ENCODE results near the gene NPC1.

Gene NPC1

GRCh38 chr18:23550898-23551297, 35.4 kb downstream of the NPC1 start:
- no peak for DNase-seq (ENCODE audit: low read depth in 4 of 4, low spot score in 1 of 4)

GRCh38 chr18:23548719-23549118, 37.6 kb downstream of the NPC1 start:
- no peak for DNase-seq (ENCODE audit: low read depth in 4 of 4, low spot score in 1 of 4)

- DNase-seq (ENCODE audit: low read depth in 4 of 4, low spot score in 1 of 4) = no peak
Observed at GRCh38 chr18:23548275-23548674, 38.0 kb downstream of the NPC1 start.

- no peak for DNase-seq (ENCODE audit: low read depth in 4 of 4, low spot score in 1 of 4)
Observed at GRCh38 chr18:23547846-23548245, 38.5 kb downstream of the NPC1 start.

GRCh38 chr18:23547306-23547705, 39.0 kb downstream of the NPC1 start:
- DNase-seq (ENCODE audit: low read depth in 4 of 4, low spot score in 1 of 4) = no peak

- DNase-seq (ENCODE audit: low read depth in 4 of 4, low spot score in 1 of 4) = no peak
Observed at GRCh38 chr18:23545247-23545789, 41.0 kb downstream of the NPC1 start.

- no peak for DNase-seq (ENCODE audit: low read depth in 4 of 4, low spot score in 1 of 4)
Observed at GRCh38 chr18:23542461-23542860, 43.8 kb downstream of the NPC1 start.

- no peak for DNase-seq (ENCODE audit: low read depth in 4 of 4, low spot score in 1 of 4)
Observed at GRCh38 chr18:23541349-23542093, 44.8 kb downstream of the NPC1 start.

GRCh38 chr18:23540867-23541266, 45.4 kb downstream of the NPC1 start:
- DNase-seq (ENCODE audit: low read depth in 4 of 4, low spot score in 1 of 4) = no peak

GRCh38 chr18:23539911-23540525, 46.3 kb downstream of the NPC1 start:
- DNase-seq (ENCODE audit: low read depth in 4 of 4, low spot score in 1 of 4) = no peak

GRCh38 chr18:23539296-23539695, 47.0 kb downstream of the NPC1 start:
- DNase-seq (ENCODE audit: low read depth in 4 of 4, low spot score in 1 of 4) = no peak

GRCh38 chr18:23538870-23539269, 47.4 kb downstream of the NPC1 start:
- DNase-seq (ENCODE audit: low read depth in 4 of 4, low spot score in 1 of 4) = no peak

- DNase-seq (ENCODE audit: low read depth in 4 of 4, low spot score in 1 of 4) = no peak
Observed at GRCh38 chr18:23538001-23538400, 48.3 kb downstream of the NPC1 start.

GRCh38 chr18:23537274-23537673, 49.0 kb downstream of the NPC1 start:
- DNase-seq (ENCODE audit: low read depth in 4 of 4, low spot score in 1 of 4) = no peak

- no peak for DNase-seq (ENCODE audit: low read depth in 4 of 4, low spot score in 1 of 4)
Observed at GRCh38 chr18:23536204-23536603, 50.1 kb downstream of the NPC1 start.

- DNase-seq (ENCODE audit: low read depth in 4 of 4, low spot score in 1 of 4) = no peak
Observed at GRCh38 chr18:23534276-23534675, 52.0 kb downstream of the NPC1 start.

GRCh38 chr18:23532848-23533247, 53.5 kb downstream of the NPC1 start:
- DNase-seq (ENCODE audit: low read depth in 4 of 4, low spot score in 1 of 4) = no peak

GRCh38 chr18:23531912-23532311, 54.4 kb downstream of the NPC1 start:
- DNase-seq (ENCODE audit: low read depth in 4 of 4, low spot score in 1 of 4) = no peak

- no peak for DNase-seq (ENCODE audit: low read depth in 4 of 4, low spot score in 1 of 4)
Observed at GRCh38 chr18:23530195-23530594, 56.1 kb downstream of the NPC1 start.

- no peak for DNase-seq (ENCODE audit: low read depth in 4 of 4, low spot score in 1 of 4)
Observed at GRCh38 chr18:23529604-23530003, 56.7 kb downstream of the NPC1 start.

- DNase-seq (ENCODE audit: low read depth in 4 of 4, low spot score in 1 of 4) = no peak
Observed at GRCh38 chr18:23528580-23529472, 57.5 kb downstream of the NPC1 start.
